Skin epidermis (tissue), 12 donors: ENCODE measurements around the gene NAV1.
"Not testable (repeated sequence)": the region's sequence is repeated elsewhere in the genome, so short reads cannot be mapped to it uniquely, and the experiment has no call there.

Source experiments
- H3K27ac ChIP-seq, 21 experiments: fragments of 200-600 bp; sonication (generic) in 11 of 21; one replicate each; pipeline ENCODE4 v1.5.0; 2020; ENCODE audit warnings: mild to moderate bottlenecking in 3 of 21, inconsistent platforms in 2 of 21, moderate library complexity in 2 of 21
- H3K4me3 ChIP-seq, 7 experiments: fragments of 200-600 bp; sonication (generic) in 2 of 7; one replicate each; pipeline ENCODE4 v1.5.0; 2020; ENCODE audit warnings: inconsistent platforms in 2 of 7, mild to moderate bottlenecking in 2 of 7, moderate library complexity in 1 of 7

Gene NAV1

DNA sequence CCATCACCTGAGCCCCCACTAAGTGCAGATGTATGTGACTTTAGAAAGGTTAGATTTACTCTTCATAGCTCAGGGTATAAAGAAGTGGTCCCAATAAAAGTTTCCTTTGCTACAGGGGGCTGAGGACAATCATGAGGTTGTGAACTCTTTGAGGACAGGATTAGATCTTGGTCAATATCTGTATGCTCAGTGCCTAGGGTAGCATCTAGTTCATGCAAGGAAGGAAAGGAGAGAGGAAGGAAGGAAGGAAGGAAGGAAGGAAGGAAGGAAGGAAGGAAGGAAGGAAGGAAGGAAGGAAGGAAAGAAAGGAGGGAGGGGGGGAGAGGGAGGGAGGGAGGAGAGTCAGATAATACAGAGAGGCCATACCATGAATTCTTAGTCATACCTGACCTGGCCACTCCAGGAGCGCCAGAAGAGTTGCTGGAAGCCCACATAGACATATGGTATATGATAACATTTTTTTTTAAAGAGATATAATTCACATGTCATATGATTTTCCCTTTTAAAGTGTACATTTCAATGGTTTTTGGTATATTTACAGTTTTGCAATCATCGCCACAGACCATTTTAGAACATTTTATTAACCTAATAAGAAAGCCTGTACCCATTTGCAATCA, 22.3 kb upstream of the NAV1 start:
- Histone ChIP-seq H3K4me3 (no peak overlapping the region), H3K27ac (no peak overlapping the region)

DNA sequence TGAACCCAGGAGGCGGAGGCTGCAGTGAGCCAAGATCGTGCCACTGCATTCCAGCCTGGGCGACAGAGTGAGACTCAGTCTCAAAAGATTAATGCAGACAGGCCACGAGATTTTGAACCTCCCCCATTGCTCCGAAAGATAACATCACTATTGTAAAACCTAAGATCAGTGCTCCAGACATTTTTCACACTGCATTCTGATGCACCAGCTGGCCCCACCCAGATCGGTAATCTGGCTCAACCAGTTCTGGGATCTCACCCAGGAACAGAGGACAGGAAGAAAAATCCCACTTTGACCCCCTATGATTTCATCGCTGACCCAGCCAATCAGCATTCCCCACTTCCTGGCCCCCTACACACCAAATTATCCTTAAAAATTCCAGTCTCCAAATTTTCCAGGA, 21.3 kb upstream of the NAV1 start:
- Histone ChIP-seq H3K27ac (peak overlapping the region in 8 of 21 experiments; percentile 31 to 56 (median 41)), H3K4me3 (no peak overlapping the region)

- no peak overlapping the region for H3K4me3 ChIP-seq
- peak overlapping the region in 9 of 21 experiments; percentile 25 to 56 (median 40) for H3K27ac ChIP-seq
These were observed 20.9 kb upstream of the NAV1 start for GRCh38 chr1:201518071-201518470.

GRCh38 chr1:201520046-201520575, 18.8 kb upstream of the NAV1 start:
- not testable (repeated sequence) for H3K4me3 ChIP-seq, H3K27ac ChIP-seq

GRCh38 chr1:201525193-201525778, 13.6 kb upstream of the NAV1 start:
- no peak overlapping the region for H3K27ac ChIP-seq
- no peak overlapping the region for H3K4me3 ChIP-seq

GRCh38 chr1:201527879-201528278, 11.0 kb upstream of the NAV1 start:
- Histone ChIP-seq H3K4me3 (no peak overlapping the region), H3K27ac (no peak overlapping the region)

DNA sequence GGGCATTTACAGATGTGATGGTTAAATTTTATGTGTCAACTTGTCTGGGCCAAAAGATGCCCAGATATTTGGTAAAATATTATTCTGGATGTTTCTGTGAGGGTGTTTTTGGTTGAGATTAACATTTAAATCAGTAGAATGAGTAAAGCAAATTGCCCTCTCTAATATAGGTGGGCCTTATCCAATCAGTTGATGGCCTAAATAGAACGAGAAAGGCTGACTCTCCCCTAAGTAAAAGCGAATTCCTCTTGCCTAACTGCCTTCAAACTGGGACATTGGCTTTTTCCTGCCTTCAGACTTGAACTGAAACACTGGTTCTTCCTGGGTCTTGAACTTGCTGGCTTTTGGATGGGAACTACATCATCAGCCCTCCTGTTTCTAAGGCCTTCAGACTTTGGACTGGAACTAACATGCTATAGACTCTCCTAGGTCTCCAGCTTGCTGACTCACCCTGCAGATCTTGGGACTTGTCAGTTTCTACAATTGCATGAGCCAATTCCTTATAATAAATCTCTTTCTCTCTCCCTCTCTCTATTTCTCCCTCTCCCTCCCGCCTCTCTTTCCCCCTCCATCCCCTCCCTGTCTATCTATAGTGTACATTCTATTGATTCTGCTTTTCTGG, 10.2 kb upstream of the NAV1 start:
- no peak overlapping the region for H3K27ac ChIP-seq
- H3K4me3 ChIP-seq: no peak overlapping the region

- no peak overlapping the region for H3K4me3 ChIP-seq
- peak overlapping the region in 20 of 21 experiments; percentile 6 to 87 (median 68) for H3K27ac ChIP-seq
These were observed 8.0 kb upstream of the NAV1 start for GRCh38 chr1:201530741-201531531.

- Histone ChIP-seq H3K27ac (peak overlapping the region in 20 of 21 experiments; percentile 6 to 87 (median 68)), H3K4me3 (no peak overlapping the region)
These were observed 7.1 kb upstream of the NAV1 start for GRCh38 chr1:201531551-201532425.

DNA sequence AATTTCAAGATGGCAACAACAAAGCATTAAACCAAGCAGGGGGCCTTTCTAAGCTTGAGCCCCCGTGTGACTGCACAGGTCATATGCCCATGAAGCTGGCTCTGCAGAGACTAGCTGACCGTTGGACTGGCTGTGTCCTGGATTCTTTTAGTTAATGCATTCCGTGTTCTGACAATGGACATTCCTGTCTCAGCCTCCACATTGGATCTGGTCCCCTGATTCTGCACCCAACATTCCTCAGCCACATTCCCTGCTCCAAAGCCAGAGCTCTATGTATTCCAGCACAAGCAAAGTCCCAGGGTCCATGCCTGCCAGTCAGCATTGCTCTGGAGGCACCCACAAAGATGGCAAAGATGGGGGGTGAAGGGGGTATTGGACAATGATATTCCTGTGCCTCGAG, 5.1 kb upstream of the NAV1 start:
- no peak overlapping the region for H3K27ac ChIP-seq
- no peak overlapping the region for H3K4me3 ChIP-seq

DNA sequence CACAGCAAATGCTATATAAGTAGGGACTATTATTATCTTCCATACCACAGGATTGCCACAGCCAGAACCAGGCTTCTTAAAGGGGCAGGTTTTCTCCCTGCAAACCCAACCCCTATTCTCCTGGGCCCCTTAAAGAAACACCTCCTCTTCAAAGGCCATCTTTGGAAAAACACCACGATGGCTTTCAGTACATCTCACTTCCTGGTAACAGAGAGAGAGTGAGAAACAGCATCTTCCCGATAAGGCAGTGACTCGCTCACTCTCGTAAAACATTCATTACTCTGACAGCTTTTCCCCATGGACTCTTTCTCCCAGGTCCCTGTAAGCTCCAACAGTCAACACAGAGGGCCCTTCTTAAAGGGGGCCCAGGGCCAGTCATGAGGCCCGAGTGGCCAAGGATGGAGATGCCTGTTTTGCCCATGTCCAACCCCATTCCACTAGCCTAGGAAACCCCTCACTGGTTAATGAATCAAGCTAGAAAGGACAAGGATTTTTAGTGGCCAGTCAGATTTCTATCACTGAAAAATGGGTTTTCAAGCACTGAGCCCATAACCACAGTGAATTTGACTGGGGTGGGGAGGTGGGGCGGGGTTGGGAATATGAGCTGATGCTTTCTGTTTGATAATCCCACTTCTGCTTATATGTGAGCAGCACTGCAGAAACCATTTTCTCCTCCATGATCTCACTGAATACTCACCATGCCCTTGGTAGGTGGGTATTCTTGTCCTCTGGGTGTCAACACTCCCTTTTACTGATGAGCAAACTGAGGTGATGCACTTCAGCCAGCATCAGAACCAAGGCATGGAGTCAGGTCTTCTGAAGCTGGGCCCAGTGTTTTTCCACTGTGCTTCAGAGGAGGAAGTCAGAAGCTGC, 3.6 kb upstream of the NAV1 start:
- no peak overlapping the region for H3K4me3 ChIP-seq
- H3K27ac ChIP-seq: peak overlapping the region in 17 of 21 experiments; percentile 6 to 86 (median 62)

- Histone ChIP-seq H3K4me3 (no peak overlapping the region), H3K27ac (peak overlapping the region in 18 of 21 experiments; percentile 6 to 86 (median 58))
These were observed 3.0 kb upstream of the NAV1 start for GRCh38 chr1:201535919-201536245.

DNA sequence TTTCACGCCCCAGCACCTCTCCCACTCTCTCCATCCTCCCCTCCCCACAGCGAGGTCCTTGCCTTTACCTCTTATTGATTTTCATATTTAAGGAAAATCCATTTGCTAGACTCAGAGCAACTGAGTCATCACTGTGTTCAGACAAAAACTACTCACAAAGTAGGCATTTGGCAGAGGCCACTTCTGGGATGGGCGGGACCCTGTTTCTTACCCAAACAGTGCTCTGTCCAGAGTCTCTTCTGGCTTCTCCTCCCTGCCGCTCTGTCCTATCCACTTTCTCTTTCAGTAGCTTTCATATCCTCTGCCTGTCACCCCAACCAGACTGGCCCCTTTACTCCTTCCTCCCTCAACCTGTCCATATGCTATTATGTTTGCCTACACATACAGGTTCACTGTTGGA, 2.4 kb upstream of the NAV1 start:
- peak overlapping the region in 15 of 21 experiments; percentile 30 to 86 (median 67) for H3K27ac ChIP-seq
- H3K4me3 ChIP-seq: no peak overlapping the region

GRCh38 chr1:201537028-201537427, 1.9 kb upstream of the NAV1 start:
- H3K27ac ChIP-seq: peak overlapping the region in 10 of 21 experiments; percentile 8 to 86 (median 62)
- H3K4me3 ChIP-seq: no peak overlapping the region

- Histone ChIP-seq H3K27ac (peak overlapping the region in 8 of 21 experiments; percentile 32 to 88 (median 76)), H3K4me3 (no peak overlapping the region)
These were observed 1.5 kb upstream of the NAV1 start for GRCh38 chr1:201537467-201537866.

- peak overlapping the region in 20 of 21 experiments; percentile 13 to 91 (median 77) for H3K27ac ChIP-seq
These were observed 876 bp upstream of the NAV1 start for GRCh38 chr1:201537891-201538611.

DNA sequence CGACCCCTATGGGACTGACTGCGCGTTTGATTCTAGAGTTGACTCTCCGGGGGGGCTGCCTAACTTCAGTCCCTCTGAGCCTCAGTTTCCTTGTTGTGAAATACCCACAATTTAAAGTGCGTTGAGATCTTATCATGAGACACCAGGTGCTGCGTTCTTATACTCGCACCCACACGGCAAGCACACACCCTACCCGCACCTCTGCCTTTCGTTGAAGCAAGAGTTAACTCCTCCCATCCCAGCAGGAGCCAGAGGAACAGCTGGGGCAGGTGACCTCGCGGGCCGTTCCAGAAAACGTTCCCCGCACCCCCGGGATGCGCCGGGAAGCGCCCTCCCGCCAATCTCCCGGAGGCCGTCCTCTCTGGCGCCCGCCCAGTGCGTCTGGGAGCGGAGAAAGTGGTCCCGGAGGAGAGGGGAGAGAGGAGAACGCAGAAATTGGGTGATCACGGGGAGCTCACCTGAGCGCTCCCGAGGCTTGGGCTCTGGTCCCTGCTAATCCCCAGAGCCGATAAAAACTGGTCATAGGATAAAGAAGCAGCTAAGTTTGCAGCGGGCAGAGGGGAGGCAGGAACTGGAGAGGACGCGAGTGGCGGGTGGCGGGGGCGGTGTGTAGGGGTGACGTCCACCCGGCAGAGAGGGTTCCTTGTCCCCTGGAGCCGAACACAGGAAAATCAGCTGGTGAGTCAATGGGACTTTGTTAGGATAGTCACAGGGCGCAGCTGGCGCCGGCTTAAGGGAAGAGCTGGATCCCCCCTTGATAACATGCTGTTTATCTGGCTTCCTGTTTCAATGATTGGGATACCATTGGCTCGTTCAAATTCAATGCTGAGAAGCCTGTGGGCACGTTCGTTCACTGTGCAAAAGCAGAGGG, 869 bp downstream of the NAV1 start:
- Histone ChIP-seq H3K4me3 (peak overlapping the region; percentile 35 to 73 (median 57)), H3K27ac (peak overlapping the region; percentile 34 to 91 (median 76))

More at GRCh38 chr1:201537891-201538611, 876 bp upstream of the NAV1 start:
- H3K4me3 ChIP-seq: peak overlapping the region; percentile 35 to 73 (median 57)
